HEK293 (cell line): ENCODE results near the gene SLC5A11.

Source experiments
- CTCF ChIA-PET: fragments of 350-600 bp; formaldehyde crosslinking; extraction: SDS; loops from one replicate; lab custom pipeline; 2021; ENCODE audit warnings: antibody characterized with exemption; lab: Yijun Ruan, JAX
- POLR2A ChIA-PET: fragments of 300-600 bp; formaldehyde crosslinking; extraction: SDS; loops from one replicate; lab custom pipeline; 2020; ENCODE audit warnings: antibody characterized with exemption, inconsistent platforms; lab: Yijun Ruan, JAX
- H3K27ac ChIP-seq: fragments of 200-500 bp; sonication (Bioruptor generic); 2 replicates; pipeline ENCODE4 v1.5.1; 2014; ENCODE audit warnings: low read depth, low read length, control low read depth, inconsistent platforms; ENCODE audit errors: extremely low read depth
- H3K36me3 ChIP-seq, 2 experiments: fragments of 200-500 bp in 1 of 2; sonication (Bioruptor generic) in 1 of 2; 1 replicate in 1 of 2; 2 replicates in 1 of 2; pipeline ENCODE4 v1.5.1; 2014 to 2017; ENCODE audit warnings: inconsistent platforms in 2 of 2, low read length in 2 of 2; ENCODE audit not compliant: control insufficient read depth in 2 of 2, insufficient read depth in 1 of 2
- H3K4me1 ChIP-seq: fragments of 200-500 bp; sonication (Bioruptor generic); 2 replicates; pipeline ENCODE4 v1.5.1; 2014; ENCODE audit warnings: mild to moderate bottlenecking, low read length, inconsistent platforms; ENCODE audit not compliant: control insufficient read depth, insufficient read depth
- H3K4me3 ChIP-seq: 2 replicates; pipeline ENCODE4 v1.5.1; 2011; ENCODE audit warnings: low read depth, mild to moderate bottlenecking, control low read depth, low read length, moderate library complexity
- H3K9me3 ChIP-seq: fragments of 200-500 bp; sonication (Bioruptor generic); 2 replicates; pipeline ENCODE4 v1.5.1; 2014; ENCODE audit warnings: low read depth, low read length, inconsistent platforms; ENCODE audit not compliant: control insufficient read depth, insufficient read depth
- GLI4 ChIP-seq: fragments of 450-650 bp; formaldehyde crosslinking; IDR thresholded peaks from 2 replicates; pipeline ENCODE4 v1.5.1; 2016; ENCODE audit warnings: missing biosample characterization, missing genetic modification characterization
- HOXC10 ChIP-seq: sonication (generic); formaldehyde crosslinking; IDR thresholded peaks from 2 replicates; pipeline ENCODE4 v1.8.1; 2023; ENCODE audit warnings: mild to moderate bottlenecking, missing genetic modification reagents
- KLF7 ChIP-seq: fragments of 450-650 bp; formaldehyde crosslinking; IDR thresholded peaks from 2 replicates; pipeline ENCODE4 v1.5.1; 2016; ENCODE audit warnings: missing biosample characterization, missing genetic modification characterization, borderline replicate concordance
- ZFP37 ChIP-seq: fragments of 450-650 bp; formaldehyde crosslinking; IDR thresholded peaks from 2 replicates; pipeline ENCODE4 v1.5.1; 2016; ENCODE audit warnings: missing biosample characterization, missing genetic modification characterization
- ZNF133 ChIP-seq: fragments of 450-650 bp; formaldehyde crosslinking; IDR thresholded peaks from 2 replicates; pipeline ENCODE4 v1.5.1; 2016; ENCODE audit warnings: missing biosample characterization, missing genetic modification characterization
- ZNF214 ChIP-seq: fragments of 450-650 bp; formaldehyde crosslinking; IDR thresholded peaks from 2 replicates; pipeline ENCODE4 v1.5.1; 2017; ENCODE audit warnings: missing biosample characterization, mild to moderate bottlenecking, missing genetic modification characterization, borderline replicate concordance
- ZNF223 ChIP-seq: fragments of 450-650 bp; formaldehyde crosslinking; IDR thresholded peaks from 2 replicates; pipeline ENCODE4 v1.5.1; 2016; ENCODE audit warnings: missing biosample characterization, missing genetic modification characterization
- ZNF266 ChIP-seq: fragments of 450-650 bp; formaldehyde crosslinking; IDR thresholded peaks from 2 replicates; pipeline ENCODE4 v1.5.1; 2016; ENCODE audit warnings: missing biosample characterization, missing genetic modification characterization, low read depth
- ZNF280D ChIP-seq: fragments of 450-650 bp; formaldehyde crosslinking; IDR thresholded peaks from 2 replicates; pipeline ENCODE4 v1.5.1; 2016; ENCODE audit warnings: missing biosample characterization, missing genetic modification characterization
- ZNF362 ChIP-seq: fragments of 450-650 bp; formaldehyde crosslinking; IDR thresholded peaks from 2 replicates; pipeline ENCODE4 v1.5.1; 2016; ENCODE audit warnings: missing biosample characterization, missing genetic modification characterization
- ZNF391 ChIP-seq: fragments of 450-650 bp; formaldehyde crosslinking; IDR thresholded peaks from 2 replicates; pipeline ENCODE4 v1.5.1; 2016; ENCODE audit warnings: low read depth, missing biosample characterization, missing genetic modification characterization, borderline replicate concordance
- ZNF394 ChIP-seq: fragments of 450-650 bp; formaldehyde crosslinking; IDR thresholded peaks from 2 replicates; pipeline ENCODE4 v1.5.1; 2016; ENCODE audit warnings: missing biosample characterization, missing genetic modification characterization, mild to moderate bottlenecking, moderate library complexity, borderline replicate concordance
- ZNF423 ChIP-seq: fragments of 450-650 bp; formaldehyde crosslinking; IDR thresholded peaks from 2 replicates; pipeline ENCODE4 v1.5.1; 2016; ENCODE audit warnings: missing biosample characterization, missing genetic modification characterization
- ZNF501 ChIP-seq: fragments of 450-650 bp; formaldehyde crosslinking; IDR thresholded peaks from 2 replicates; pipeline ENCODE4 v1.5.1; 2016; ENCODE audit warnings: missing biosample characterization, missing genetic modification characterization
- ZNF518A ChIP-seq: fragments of 450-650 bp; formaldehyde crosslinking; conservative IDR thresholded peaks from 2 replicates; pipeline ENCODE4 v1.5.1; 2016; ENCODE audit warnings: low read depth, missing biosample characterization, missing genetic modification characterization
- ZNF560 ChIP-seq: fragments of 450-650 bp; formaldehyde crosslinking; IDR thresholded peaks from 2 replicates; pipeline ENCODE4 v1.5.1; 2017; ENCODE audit warnings: missing biosample characterization, missing genetic modification characterization, borderline replicate concordance
- ZNF670 ChIP-seq: fragments of 450-650 bp; formaldehyde crosslinking; IDR thresholded peaks from 2 replicates; pipeline ENCODE4 v1.5.1; 2016; ENCODE audit warnings: missing biosample characterization, missing genetic modification characterization, low read depth
- ZNF707 ChIP-seq: fragments of 450-650 bp; formaldehyde crosslinking; IDR thresholded peaks from 2 replicates; pipeline ENCODE4 v1.5.1; 2016; ENCODE audit warnings: missing biosample characterization, missing genetic modification characterization
- ZNF792 ChIP-seq: fragments of 450-650 bp; formaldehyde crosslinking; IDR thresholded peaks from 2 replicates; pipeline ENCODE4 v1.5.1; 2016; ENCODE audit warnings: missing biosample characterization, missing genetic modification characterization
- ZSCAN30 ChIP-seq: fragments of 450-650 bp; IDR thresholded peaks from 2 replicates; pipeline ENCODE4 v1.5.1; 2018; ENCODE audit warnings: missing biosample characterization, mild to moderate bottlenecking, missing genetic modification characterization, moderate library complexity

Gene SLC5A11

GRCh38 chr16:24929409-24929808 is 83.6 kb downstream of the SLC5A11 start:
- no peak for TF ChIP-seq ZNF133 (tag by site-specific recombination)
- TF ChIP-seq ZNF214 (tag by site-specific recombination): no peak
- TF ChIP-seq ZNF394 (tag by site-specific recombination): no peak
- TF ChIP-seq ZNF501 (tag by site-specific recombination): no peak
- TF ChIP-seq KLF7: no peak
- TF ChIP-seq ZNF792 (tag by site-specific recombination): no peak
- TF ChIP-seq ZNF707 (tag by site-specific recombination): no peak
- TF ChIP-seq ZNF518A: no peak
- no peak for TF ChIP-seq ZNF560 (tag by site-specific recombination)
- TF ChIP-seq GLI4 (tag by site-specific recombination): no peak
- no peak for TF ChIP-seq ZNF391 (tag by site-specific recombination)
- no peak for TF ChIP-seq ZFP37
- TF ChIP-seq ZSCAN30 (tag by site-specific recombination): no peak
- TF ChIP-seq ZNF670 (tag by site-specific recombination): no peak
- no peak for TF ChIP-seq ZNF223 (tag by site-specific recombination)
- TF ChIP-seq HOXC10: no peak
- TF ChIP-seq ZNF280D: no peak
- TF ChIP-seq ZNF423 (tag by site-specific recombination): no peak
- TF ChIP-seq ZNF266: no peak
- no peak for TF ChIP-seq ZNF362
- peaks cover 10 to 54% of the 10 kb centered on the region in 2 experiments for H3K36me3 ChIP-seq
- no peak overlapping the region for H3K27ac ChIP-seq
- POLR2A ChIA-PET: no interaction called here
- H3K4me1 ChIP-seq: no peaks in the 10 kb centered on the region
- no peak overlapping the region for H3K4me3 ChIP-seq
- no peaks in the 10 kb centered on the region for H3K9me3 ChIP-seq
- CTCF ChIA-PET: interaction anchor here (0.5 to 0.7 kb wide), 2 partner anchors 79 to 436 kb away, joined by 3 to 5 read pairs; no protein-coding TSS in a partner anchor
